ENCODE data around the gene ZMIZ1.

The ZMIZ1 gene

DNA sequence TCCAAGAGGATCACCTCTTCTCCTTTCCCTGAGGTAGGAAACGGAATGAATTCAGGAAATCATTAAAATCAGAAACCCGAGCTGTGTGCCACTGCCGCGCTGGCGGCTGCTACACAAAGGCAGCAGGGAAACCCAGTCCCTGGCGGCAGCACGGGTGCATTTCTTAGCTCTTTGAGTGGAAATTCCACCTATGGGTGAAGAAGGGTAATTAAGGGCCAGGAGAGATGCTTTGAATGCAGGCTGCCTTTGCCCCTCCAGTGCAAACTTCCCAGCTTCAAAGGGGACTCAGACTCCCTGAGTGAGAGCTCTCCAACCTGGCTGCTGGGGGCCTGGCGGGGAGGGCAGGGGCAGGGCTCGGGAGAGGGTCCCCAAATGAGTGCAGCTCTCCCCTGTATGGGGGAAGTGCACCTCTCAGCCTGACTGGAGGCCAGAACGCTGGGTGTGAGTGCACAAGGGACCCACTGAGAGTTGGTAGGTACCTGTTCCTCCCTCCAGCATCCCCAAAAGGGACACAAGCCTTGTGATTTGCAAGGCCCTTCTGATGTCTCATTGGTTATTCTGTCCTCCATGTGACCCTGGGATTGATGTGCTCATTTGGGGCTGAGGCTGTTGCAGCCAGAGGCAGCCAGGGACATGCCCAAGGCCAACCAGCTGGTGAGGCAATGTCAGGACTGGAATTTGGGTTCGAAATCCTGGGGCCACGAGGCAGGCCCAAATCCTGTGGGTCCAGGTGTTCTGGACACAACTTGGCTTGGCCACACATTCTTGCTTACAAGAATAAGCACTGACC lies 16.3 kb upstream of the ZMIZ1 start:
- no peak for DNase-seq (ENCODE audit: low read depth in 2 of 2)

GRCh38 chr10:79053081-79053434 lies 15.7 kb upstream of the ZMIZ1 start:
- no peak for DNase-seq (ENCODE audit: low read depth in 2 of 2)

GRCh38 chr10:79053481-79054202 lies 15.1 kb upstream of the ZMIZ1 start:
- DNase-seq (ENCODE audit: low read depth in 2 of 2): no peak

GRCh38 chr10:79054203-79055099 lies 14.3 kb upstream of the ZMIZ1 start:
- DNase-seq (ENCODE audit: low read depth in 2 of 2): no peak

- no peak for DNase-seq (ENCODE audit: low read depth in 2 of 2)
Observed at GRCh38 chr10:79055100-79055782, 13.5 kb upstream of the ZMIZ1 start.

GRCh38 chr10:79055892-79056291 lies 12.9 kb upstream of the ZMIZ1 start:
- no peak for DNase-seq (ENCODE audit: low read depth in 2 of 2)

DNA sequence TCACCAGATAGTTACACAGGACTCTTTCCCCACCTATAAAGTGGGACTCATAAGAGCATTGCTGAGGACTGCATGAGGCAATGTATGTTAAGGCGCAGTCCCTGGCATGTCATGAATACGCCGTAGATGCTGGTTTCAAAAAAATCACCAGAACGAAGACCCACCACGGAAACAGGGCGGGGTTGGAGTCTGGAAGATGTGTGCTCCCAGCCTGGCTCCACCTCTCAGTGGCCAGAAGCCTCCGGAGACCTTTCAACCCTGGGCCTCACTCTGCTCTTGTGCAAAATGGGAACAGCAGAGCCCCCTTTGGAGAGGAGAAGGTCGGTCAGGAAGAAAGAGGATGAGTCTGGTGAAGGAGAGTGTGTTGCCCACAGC lies 12.4 kb upstream of the ZMIZ1 start:
- no peak for DNase-seq (ENCODE audit: low read depth in 2 of 2)

DNA sequence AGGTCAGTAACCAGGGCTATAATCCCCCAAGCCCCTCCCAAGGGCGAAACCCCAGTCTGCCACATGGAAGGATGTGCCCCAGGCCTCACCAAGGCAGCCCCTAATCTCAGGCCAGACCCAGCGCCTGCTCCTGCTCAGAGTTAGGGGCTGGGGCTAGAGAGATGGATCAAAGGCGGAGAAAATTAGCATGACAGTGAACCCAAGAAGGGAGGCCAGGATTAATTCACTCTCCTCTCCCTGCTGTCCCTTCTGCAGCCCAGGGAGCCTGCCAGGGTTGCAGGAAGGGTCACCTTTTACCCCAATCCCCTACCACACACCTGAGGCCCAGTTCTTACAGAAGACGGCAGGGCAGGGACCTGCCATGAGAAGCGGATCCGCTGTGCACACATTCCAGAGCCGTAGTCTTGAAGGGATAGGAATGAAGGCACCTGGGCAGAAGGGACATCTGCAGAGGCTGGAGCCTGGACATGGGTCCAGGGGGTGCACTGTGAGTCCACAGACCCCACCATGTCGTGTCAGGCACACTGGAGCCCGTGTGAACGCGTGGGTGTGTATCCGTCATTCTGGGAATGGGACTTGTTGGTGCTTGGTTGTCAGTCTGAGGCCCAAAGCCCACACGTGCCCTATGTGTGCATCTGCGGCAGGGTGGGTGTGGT lies 11.9 kb upstream of the ZMIZ1 start:
- no peak for DNase-seq (ENCODE audit: low read depth in 2 of 2)

DNA sequence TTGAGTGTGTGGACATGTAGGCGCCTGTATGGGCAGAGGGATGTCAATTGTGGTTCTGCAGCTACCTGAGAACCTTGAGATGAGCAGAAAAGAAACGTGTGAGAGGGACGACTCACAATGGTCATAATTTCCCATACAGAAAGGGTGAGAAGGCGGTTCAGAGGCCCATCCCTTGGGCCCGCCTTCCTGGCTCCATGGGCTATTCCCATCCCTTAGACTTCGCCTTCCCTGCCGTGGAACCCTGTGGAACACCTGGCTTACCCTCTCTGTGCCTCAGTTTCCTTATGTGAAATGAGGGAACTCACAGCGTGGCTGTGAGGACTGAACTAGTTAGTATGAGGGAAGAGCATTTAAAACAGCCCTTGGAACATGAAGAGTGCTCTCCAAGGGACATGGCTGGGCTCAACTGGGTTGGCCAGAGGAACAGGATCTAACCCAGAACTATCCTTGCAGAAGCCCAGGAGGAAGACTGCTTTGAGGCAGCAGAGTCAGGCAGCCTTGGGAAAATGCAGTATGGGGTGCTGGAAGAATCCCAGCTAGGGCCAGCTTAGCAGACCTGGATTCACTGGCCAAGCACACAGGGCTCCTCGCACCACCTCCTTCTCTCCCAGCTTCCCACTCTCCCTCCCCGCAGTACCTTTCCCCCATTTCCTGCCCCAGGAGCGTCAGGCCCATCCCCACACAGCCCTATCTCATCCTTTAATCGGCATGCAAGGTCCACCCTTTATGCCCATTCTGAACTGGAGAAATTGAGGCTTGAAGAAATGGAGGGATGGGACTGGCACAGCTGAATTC lies 11.1 kb upstream of the ZMIZ1 start:
- no peak for DNase-seq (ENCODE audit: low read depth in 2 of 2)

DNA sequence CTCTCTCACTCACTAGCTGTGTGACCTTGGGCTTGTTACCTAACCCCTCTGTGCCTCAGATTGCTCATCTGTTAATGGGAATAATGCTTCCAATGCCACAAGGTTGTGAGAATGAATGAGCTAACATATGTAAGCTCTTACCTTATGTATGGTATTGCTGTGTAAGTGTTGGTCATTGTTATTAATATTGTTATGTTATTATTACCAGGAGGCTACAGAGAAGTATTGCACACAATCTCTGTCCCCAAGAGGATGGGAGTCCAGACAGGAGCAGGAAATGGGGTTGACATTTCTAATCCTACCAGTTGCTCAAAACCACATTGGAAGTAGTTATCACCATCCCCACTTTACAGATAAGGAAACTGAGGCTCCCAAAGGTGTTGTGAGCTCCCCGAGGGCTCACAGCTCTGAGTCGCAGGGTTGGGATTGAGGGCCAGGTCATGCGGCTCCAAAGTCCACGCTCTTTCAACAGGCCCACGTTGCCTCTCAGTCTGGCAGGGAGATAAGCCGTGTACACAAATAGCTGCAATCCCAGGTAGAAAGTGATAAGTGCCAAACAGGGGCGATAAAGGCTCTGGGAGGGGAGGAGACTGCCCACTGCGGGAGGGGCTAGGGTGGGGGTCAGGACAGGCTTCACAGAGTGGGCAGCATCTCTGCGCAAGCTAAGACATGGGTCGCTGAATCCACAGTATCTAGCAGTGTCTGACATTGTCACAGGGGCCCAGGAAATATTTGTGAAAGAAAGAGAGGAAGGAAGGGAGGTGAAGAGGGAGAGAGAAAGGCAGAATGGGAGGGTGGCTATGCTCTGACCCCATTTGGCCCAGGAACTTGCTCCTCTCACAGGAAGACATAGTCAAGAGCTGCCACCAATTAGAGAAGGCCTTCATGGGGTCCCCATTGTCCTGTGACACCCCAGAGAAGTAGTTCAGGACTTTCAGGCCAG lies 9.6 kb upstream of the ZMIZ1 start:
- DNase-seq (ENCODE audit: low read depth in 2 of 2): no peak

- DNase-seq (ENCODE audit: low read depth in 2 of 2): no peak
Observed at GRCh38 chr10:79059859-79060379, 8.8 kb upstream of the ZMIZ1 start.

DNA sequence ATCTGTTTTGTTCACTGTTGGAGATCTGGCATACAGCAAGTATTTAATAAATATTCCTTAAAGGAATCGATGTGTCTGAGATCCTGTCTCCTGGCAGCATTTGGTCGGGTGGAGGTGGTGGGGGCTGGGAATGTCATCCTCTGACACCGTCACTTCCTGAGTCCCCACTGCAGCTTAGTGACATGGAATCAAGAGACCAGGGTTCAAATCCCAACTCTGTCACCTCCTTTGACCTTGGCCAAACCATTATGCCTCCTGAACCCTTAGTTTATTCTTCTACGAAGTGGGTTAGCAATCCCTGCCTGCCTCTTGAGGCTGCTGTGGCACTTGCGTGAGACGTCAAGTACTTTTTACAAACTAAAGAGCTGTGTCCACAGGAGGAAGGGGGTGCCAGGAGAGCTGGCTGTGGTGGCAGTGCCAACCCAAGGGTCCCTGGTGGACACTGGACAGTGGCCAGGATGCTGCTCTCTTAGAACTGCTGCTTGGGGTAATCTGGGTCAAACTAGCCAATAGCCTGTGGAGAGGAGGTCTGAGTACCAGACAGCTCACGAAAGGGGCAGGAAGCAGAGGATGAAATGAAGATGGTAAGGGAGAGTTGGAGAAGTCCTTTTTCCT lies 8.0 kb upstream of the ZMIZ1 start:
- no peak for DNase-seq (ENCODE audit: low read depth in 2 of 2)

- DNase-seq (ENCODE audit: low read depth in 2 of 2): no peak
Observed at GRCh38 chr10:79061441-79062315, 7.1 kb upstream of the ZMIZ1 start.

GRCh38 chr10:79063071-79063491 lies 5.7 kb upstream of the ZMIZ1 start:
- DNase-seq (ENCODE audit: low read depth in 2 of 2): no peak

DNA sequence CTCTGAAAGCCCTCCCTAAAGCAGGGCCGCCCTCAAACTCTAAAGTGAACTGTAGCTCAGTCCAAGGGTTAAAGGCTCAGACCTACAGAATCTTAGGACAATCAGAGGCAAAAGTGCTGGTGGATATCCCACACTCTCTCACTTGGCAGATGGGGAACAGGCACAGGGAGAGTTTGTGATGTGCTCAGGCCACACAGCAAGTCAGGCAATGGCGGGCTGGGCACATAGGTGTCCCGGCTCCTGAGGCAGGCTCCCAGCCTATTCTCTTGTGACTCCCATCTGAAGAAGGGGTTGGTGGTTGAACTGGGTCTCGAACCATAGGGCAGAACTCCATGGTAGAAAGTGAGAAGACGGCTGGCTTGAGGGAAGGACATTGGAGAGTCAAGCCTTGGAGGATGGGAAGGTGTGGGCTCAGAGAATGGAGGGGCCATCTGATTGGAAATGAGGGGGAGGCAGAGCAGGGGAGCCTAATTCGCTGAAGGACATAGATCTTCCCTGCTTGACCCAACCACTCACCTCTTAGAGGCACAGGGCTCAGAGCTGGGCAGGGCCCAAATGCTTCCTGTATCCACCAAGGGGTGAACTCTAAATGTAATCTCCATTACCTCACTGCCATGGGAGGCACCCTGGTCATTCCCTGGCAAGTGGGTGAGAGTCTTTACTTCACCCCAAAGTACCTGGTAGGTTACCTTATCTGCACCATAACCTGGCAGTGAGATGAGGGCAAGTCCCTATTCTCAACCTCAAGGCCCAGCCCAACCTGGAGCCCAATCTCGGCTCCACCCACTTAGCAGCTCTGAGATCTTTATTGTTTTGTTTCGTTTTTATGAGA lies 4.9 kb upstream of the ZMIZ1 start:
- DNase-seq (ENCODE audit: low read depth in 2 of 2): no peak

DNA sequence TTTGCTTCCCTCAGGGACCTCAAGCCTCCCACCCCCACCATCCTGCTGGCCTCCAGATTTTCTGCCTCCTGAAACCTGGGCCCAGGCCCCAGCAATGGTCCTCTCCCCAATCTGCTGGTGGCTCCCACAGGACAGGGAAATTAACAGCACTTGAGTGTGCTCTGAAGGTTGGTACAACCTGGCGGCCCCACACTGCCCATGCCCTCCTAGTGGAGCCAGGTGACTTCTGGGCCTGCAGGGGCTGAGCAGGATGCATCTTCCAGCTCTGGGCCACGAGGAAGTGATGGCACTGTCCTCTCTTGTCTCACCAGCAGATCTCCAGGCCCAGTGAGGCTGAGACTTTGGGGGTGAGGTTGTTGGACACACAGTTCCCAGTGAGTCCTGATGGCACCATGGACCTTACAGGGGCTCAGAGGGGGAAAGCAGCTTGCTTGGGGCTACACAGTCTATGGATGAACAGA lies 3.6 kb upstream of the ZMIZ1 start:
- no peak for DNase-seq (ENCODE audit: low read depth in 2 of 2)

GRCh38 chr10:79065853-79066252 lies 2.9 kb upstream of the ZMIZ1 start:
- no peak for DNase-seq (ENCODE audit: low read depth in 2 of 2)

All from stimulated activated CD4-positive, alpha-beta T cell treated with anti-CD3 and anti-CD28 coated beads, Interleukin-12 subunit alpha, Interleukin-12 subunit beta, amount 100 ng/mL, for 24 hours (primary cell).